Erythroblast (primary cell): ENCODE measurements around the gene TBCCD1.

Experiments used
- DNase-seq, 2 experiments: peaks; one replicate each; lab custom pipeline; 2025; lab: John Stamatoyannopoulos, UW
- GATA1 ChIP-seq: IDR thresholded peaks from 2 replicates; pipeline ENCODE4 v1.6.1; 2011; ENCODE audit warnings: low read depth, mild to moderate bottlenecking, control low read depth, low read length, moderate library complexity
- POLR2A ChIP-seq: IDR thresholded peaks from 2 replicates; pipeline ENCODE4 v1.6.1; 2011; ENCODE audit warnings: mild to moderate bottlenecking, low read length

TBCCD1 gene

DNA sequence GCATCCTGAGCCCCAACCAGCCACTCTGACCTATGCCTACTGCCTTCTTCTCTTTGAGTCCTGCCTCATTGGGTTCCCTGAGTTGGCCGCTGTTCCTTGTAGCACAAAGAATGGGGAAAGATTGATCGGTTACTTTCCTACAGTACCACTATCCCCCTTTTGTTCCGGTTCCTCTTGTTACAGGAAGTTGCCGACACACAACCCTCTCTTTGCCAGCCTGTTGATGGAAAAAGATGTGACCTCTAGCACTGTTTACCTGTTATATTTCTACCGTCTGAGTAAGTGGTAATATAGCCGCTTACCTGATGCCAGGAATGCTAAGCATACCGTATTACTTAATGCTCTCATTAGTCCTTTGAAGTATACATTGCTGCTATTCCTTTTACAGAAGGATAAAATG, 36.0 kb upstream of the TBCCD1 start:
- no peak for TF ChIP-seq POLR2A
- no peak for TF ChIP-seq GATA1
- no peak for DNase-seq

DNA sequence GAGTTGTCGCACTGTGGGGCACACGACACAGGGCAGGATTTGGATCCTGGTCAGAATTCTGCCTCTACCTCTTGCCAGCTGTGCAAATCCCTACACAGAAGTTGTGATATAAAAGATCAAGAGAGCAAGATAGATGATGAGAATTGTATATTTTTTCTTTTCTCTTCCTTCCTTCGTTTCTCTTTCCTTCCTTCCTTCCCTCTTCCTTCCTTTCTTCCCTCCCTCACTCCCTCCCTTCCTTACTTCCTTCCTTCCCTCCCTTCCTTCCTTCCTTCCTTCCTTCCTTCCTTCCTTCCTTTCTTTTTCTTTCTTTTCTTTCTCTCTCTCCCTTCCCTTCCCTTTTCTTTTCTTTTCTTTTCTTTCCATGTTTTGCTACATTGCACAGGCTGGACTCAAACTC, 33.8 kb upstream of the TBCCD1 start:
- DNase-seq: no peak

DNA sequence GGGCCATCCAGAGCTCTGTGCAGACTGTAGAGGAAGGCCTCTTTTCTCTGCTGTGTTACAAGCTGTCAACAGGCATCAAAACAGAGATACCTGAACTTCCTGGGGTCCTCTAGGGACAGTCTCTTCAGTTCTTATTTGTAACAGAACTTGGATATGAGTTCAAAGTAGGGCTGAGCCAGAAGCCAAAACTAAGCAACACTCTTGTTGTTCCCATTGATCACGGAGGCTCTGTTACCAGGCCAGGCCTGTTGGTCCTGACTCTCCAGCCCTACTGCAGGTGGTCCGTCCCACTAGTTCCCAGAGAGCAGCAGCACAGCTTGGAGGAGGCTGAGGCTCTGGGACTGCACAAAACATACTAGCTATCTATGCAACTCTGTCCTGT, 32.6 kb upstream of the TBCCD1 start:
- no peak for DNase-seq
- TF ChIP-seq GATA1 (no peak), POLR2A (no peak)

More for the DNA sequence above, 33.8 kb upstream of the TBCCD1 start:
- TF ChIP-seq GATA1: no peak
- TF ChIP-seq POLR2A: no peak

DNA sequence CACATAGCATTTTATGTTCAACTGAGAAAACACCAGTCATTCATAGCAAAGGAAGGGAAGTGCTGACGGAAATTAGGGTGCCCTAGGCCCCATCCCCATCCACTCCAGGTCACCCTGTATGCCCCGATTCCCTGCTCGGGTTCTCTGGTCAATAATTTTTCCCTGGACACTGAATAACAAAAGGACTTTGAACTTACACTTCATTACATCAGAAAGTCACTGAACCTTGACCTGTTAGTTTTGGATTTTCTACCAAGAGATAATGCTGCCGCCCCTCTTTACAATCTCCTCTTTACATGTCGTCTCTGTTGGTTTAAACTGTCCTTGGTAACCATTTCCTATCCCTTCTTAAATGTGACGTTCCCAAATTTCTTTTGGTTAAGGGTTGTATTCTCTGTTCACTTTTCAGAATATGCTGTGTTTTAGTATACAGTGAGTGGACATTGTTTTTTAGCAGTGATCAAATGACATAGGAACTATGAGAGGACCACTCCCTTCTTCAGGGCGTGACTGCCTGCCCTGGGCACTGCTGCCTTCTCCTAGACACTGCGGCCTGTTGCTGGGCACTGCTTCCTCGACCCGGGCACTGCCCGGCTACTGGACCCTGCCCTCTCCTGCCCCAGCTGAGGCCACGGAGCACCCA, 32.1 kb upstream of the TBCCD1 start:
- TF ChIP-seq GATA1 (no peak), POLR2A (no peak)
- no peak for DNase-seq

DNA sequence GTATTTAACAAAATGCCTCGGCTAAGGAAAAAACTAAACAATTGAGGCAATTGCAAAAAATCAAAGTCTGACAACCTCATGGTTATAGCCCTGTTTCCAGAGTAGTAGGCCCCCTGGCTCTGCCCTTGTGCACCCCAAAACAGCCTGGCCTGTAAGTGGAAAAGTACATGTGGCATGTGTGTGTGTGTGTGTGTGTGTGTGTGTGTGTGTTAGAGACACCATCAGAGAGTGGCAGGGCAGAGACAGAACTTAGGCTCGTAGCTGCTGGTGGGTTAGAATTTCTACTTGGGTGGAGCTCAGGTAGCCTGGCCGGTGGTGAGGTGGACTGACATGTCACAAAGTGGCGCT, 31.6 kb upstream of the TBCCD1 start:
- DNase-seq: no peak
- no peak for TF ChIP-seq POLR2A
- no peak for TF ChIP-seq GATA1

DNA sequence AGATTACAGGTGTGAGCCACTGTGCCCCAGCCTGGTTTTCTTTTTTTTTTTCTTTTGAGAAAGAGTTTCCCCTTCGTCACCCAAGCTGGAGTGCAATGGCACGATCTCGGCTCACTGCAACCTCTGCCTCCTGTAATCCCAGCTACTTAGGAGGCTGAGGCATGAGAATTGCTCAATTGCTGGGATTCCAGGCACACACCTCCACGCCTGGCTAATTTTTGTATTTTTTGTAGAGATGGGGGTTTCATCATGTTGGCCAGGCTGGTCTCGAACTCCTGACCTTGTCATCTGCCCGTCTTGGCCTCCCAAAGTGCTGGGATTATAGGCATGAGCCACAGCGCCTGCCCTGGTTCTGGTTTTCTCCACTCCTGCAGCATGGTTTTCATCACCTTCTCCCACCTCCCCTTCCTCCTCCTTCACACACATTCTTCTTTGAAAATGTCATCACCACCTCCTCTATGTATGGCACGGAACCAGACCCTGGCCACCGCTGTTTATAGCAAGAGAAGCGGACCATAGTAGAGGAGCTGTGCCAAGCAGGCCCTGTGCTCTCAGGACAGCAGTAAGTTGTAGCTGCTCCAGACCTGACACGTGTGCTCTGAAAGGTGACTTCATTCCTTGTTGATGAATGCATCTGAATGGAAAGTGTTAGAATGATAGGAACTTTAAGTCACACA, 31.1 kb upstream of the TBCCD1 start:
- DNase-seq: no peak
- TF ChIP-seq GATA1 (no peak), POLR2A (no peak)

DNA sequence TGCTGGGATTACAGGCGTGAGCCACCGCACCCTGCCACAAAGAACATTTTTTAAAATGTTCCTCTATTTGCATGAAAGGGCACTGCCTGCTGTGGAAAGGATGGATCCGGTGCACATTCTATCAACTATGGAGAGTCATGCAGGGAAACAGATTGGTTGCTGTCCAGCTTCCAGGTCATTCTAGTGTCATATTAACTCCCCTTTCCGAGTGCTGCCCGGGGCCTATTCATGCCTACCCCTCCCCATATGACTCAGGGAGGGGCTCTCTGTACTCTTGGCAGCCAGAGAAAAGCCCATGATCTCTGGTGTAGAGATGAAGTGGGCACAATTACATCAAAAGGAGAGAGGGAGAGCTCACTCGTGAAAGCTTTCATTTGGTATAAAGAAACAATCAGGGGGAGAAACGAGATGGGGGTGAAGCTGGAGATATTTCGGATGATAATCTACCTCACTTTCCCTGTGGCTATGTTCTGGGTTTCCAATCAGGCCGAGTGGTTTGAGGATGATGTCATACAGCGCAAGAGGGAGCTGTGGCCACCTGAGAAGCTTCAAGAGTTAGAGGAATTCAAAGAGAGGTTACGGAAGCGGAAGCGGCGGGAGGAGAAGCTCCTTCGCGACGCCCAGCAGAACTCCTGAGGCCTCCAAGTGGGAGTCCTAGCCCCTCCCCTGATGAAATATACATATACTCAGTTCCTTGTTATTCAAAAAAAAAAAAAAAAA, 29.6 kb upstream of the TBCCD1 start:
- DNase-seq: peak in 1 of 2 experiments; percentile 31
- no peak for TF ChIP-seq GATA1
- no peak for TF ChIP-seq POLR2A

DNA sequence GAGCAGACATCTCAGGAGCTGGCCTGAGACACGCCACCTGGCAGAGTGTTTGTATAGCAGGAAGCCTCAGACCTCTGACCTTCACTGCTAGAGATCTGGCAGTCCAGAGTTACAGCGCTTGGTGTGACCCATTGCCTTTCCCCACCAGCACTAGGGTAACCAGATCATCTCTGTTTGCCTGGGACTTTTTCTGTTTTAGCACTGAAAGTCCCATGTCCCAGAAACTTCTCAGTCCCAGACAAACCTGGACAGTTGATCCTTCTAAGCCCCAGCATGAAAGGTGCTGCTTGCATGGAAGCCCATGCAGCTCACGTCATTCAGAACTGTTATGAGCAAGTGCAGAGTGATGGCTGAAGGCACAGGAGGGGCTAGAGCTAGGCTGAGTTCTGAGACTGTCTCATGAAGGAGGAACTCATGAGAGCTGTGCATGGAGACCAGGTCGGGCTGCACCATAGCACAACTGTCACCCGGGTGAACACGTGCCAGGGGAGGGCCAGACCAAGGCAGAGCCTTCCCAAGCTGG, 27.5 kb upstream of the TBCCD1 start:
- TF ChIP-seq GATA1: no peak
- no peak for TF ChIP-seq POLR2A

DNA sequence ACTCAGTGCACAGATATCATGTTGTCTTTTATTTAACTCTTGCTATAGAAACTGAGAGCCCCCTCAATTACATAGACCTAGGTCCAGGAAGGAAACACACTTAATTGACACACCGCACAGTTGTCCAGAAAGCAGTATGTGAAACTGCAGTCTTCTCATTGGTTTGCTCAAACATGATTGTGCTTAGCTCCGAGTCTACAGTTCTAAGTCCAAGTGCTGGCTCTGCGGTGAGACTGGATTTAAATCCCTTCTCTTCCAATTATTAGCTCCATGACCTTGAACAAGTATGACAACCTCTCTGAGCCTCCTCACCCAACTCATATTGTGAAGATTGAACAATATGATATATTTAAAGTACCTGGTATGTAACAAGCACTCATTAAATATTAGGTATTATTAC, 26.7 kb upstream of the TBCCD1 start:
- no peak for DNase-seq
- TF ChIP-seq GATA1 (no peak), POLR2A (no peak)

More for the DNA sequence above, 27.5 kb upstream of the TBCCD1 start:
- DNase-seq: no peak

DNA sequence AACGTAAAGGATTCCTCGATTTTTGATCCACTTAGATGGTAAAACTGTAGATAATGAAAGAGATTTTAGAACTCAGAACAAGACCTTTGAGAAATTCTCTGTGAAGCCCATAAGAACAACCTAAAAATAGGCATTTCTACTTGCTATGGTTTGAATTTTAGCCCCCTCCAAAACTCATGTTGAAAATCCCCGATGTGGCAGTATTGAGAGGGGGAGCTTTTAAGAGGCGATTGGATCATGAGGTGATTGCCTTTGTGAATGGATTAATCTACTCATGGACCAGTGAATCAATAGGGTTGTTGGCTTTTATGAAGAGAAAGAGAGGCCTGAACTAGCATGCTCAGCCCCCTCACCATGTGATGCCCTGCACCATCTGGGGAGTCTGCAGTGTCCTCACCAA, 25.5 kb upstream of the TBCCD1 start:
- no peak for TF ChIP-seq POLR2A
- TF ChIP-seq GATA1: no peak
- no peak for DNase-seq

DNA sequence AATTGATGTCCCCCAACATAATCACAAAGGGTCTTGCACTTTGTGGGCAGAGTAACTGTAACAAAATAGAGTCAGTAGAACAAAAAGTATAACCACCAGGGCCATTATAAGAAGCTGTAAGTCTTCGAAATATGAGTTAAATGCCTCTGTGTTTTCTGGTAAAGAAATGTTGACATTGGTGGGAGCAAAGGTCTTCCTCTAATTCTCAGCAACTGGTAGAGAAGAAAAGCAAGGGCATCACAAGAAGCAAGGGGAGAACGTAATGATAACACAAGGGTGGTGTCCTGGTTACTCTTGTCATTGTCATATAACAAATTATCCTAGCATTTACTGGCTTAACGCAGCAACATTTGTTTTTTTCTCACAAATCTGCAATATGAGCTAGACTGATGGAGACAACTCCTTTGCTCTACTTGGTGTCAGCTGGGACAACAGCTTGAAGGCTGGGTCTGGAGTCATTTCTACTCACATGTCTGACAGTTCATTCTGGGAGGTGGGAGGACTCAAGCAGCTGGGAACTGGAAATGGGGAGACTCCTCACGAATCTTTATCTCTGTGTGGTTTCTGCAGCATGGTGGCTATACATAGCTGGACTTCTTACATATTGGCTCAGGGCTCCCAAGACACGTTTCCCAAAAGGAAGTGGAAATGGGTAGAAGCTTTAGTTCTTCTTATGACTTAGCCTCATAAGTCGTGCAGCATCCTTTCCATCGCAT, 23.6 kb upstream of the TBCCD1 start:
- no peak for TF ChIP-seq GATA1
- TF ChIP-seq POLR2A: no peak
- no peak for DNase-seq

DNA sequence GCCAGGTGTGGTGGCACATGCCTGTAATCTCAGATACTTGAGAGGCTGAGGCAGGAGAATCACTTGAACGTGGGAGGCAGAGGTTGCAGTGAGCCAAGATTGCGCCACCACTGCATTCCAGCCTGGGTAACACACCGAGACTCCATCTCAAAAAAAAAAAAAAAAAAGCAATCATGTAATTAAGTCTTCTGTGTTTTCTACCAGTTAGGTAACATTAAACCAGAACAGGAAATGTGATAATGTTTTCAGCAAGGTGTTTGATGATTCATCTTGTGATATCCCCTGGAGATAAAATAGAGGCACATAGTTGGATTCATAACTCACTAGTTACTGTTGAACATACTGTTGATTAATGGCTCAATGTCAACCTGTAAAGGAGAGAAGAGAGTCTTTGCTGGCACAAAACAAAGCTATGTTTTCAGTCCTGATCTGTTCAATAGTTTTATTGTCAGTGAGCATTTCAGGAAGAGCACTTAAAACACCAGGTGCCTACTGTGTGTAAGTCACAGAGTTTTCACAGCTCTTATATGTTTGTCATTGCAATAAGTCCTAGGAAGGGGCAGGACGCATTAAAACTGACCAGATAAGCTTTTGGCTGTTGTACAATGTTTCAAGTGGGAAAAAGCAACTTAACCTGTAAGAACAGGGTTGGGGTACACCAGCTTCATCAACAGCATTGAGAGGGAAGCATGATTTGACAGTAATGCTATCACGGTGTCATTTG, 22.9 kb upstream of the TBCCD1 start:
- TF ChIP-seq POLR2A (no peak), GATA1 (no peak)
- DNase-seq: no peak

DNA sequence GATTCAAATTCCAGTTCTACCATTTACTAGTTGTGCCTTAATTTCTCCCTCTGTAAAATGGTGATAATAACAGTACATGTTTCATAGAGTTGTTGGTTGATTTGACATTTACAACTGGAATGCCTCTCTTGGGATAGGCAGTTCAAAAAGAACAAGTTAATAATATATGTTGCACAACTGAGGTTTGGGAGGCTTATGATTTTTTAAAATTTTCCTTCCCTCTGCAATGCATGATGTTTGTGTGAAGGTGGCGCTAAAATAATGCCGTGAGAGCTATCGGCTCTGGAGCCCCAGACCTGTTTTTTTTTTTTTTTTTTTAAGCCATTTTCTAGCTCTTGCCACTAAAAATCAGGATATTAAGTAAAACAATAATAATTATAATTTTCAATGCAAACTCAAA, 22.0 kb upstream of the TBCCD1 start:
- peak; percentile 22 to 23 for DNase-seq
- TF ChIP-seq GATA1: no peak
- no peak for TF ChIP-seq POLR2A

DNA sequence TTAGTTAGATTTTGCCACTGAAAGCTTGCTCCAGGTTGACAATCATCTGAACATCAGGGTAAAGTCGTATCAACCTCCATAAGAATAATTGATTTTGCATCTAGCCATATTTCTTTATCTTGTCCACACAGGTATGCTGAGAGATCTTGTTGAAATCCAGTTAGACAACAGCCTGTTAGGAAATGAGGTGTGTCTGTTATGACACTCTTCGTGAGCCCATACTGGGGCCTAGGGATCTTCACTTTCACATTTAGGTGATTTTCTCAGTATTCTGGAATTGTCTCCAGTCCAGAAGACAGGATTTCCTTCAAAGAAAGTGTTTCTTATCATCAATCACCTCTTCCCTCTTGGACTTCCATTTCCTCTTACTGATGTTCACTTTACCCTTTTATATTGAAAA, 21.5 kb upstream of the TBCCD1 start:
- peak in 1 of 2 experiments; percentile 12 for DNase-seq
- TF ChIP-seq GATA1 (no peak), POLR2A (no peak)
